Stimulated activated CD4-positive, alpha-beta T cell treated with anti-CD3 and anti-CD28 coated beads, Interleukin-2, amount 100 ng/mL, for 4 hours (primary cell): ENCODE measurements around the gene C19orf53.

ENCODE experiments used
- DNase-seq: peaks from one replicate; pipeline ENCODE4 v3.0.0-alpha.2; 2020; ENCODE audit warnings: low read depth

The C19orf53 gene

DNA sequence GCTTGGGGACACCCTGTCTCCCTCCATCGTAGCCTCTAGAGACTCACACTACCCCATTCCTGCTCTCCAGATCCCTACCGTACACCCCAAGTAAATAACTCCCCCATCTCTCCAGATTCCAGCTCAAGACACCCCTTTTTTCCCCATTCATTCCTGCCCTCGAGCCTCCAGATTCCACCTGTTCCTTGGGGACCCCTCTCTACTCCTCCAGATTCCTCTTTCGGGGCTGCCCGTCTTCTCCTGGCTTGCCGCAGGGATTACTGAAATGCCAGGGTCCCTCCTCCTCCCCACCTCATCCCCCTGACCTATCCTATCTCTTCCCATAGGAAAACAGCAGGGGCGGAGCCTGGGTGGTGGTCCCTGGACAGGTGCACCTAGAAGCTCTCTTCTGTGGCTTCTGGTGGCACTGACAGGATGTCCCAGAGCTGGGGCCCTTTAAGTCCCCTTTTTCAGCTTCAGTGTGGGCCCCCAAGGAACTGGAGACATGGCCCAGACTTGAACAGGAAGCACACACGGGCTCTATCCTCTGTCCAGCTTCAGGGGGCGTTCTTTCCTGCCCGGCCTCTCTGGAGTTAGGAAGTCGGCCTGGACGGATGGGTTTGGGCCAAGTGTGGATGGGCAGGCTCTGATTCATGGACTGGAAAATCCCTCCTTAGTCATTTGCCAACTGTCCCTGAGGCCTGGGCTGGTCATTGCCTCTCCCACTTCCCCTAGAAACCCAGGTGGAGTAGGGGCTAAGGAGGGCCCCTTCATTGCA is 22.2 kb downstream of the C19orf53 start:
- DNase-seq = no peak

GRCh38 chr19:13797058-13797440 is 22.8 kb downstream of the C19orf53 start:
- no peak for DNase-seq

DNA sequence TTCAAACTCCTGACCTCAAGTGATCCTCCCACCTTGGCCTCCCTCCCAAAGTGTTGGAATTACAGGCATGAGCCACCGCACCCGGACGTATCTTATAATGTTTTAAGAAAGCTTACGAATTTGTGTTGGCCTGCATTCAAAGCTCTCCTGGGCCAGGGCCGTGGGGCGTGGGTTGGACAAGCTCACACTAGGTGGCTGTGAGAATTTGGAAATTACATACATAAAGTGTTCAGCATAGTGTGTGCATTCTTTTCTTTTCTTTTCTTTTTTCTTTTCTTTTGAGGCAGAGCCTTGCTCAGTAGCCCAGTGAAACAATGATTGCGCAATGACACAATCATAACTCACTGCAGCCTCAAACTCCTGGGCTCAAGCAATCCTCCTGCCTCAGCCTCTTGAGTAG is 23.6 kb downstream of the C19orf53 start:
- no peak for DNase-seq

DNA sequence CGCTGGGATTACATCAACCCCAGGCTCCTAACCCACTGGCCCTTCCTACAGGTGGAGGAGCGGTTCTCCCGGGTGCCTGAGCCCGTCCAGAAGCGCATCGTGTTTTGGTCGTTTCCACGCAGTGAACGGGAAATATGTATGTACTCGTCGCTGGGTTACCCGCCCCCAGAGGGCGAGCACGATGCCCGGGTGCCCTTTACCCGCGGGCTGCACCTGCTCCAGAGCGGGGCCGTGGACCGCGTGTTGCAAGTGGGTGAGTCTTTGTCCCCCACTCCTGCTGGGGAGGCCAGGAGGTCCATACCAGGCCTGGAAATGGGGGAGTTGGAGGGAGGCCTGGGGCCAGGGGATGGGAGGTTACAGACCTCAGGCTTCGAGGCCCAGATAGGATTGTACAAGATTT is 25.4 kb downstream of the C19orf53 start:
- no peak for DNase-seq

- DNase-seq = no peak
These were observed 28.8 kb downstream of the C19orf53 start for GRCh38 chr19:13803038-13803437.

- no peak for DNase-seq
These were observed 30.8 kb downstream of the C19orf53 start for GRCh38 chr19:13804830-13805683.

DNA sequence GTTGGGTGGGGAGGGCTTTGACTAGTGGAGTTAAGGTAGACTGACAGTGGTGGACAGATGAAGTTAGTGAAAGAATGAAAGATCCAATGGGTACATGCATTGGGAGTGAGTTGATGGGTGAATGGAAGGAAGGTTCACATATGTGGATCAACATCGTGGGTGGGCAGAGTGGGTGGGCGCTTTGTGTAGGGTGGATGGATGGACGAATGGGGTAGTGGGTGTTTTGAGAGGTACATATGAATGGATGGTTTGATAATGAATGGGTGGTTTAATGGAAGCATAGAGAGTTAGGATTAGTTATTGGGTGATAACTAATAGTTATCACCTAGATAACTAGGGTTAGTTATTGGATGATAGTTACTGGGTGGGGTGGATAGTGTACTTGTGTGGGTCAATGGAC is 32.5 kb downstream of the C19orf53 start:
- DNase-seq = no peak

GRCh38 chr19:13807421-13808021 is 33.3 kb downstream of the C19orf53 start:
- DNase-seq = no peak

GRCh38 chr19:13808856-13809255 is 34.6 kb downstream of the C19orf53 start:
- DNase-seq = no peak

DNA sequence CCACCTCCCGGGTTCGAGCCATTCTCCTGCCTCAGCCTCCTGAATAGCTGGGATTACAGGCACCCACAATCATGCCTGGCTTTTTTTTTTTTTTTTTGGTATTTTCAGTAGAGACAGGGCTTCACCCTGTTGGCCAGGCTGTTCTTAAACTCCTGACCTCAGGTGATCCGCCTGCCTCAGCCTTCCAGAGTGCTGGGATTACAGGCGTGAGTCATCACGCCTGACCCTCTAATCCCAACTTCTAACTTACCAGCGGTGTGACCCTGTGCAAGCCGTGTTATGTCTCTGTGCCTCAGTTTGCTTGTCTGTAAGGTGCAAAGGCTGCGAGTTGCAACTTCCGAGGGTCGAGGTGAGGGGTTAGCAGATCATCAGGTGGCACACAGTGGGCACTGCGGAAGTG is 38.3 kb downstream of the C19orf53 start:
- no peak for DNase-seq

DNA sequence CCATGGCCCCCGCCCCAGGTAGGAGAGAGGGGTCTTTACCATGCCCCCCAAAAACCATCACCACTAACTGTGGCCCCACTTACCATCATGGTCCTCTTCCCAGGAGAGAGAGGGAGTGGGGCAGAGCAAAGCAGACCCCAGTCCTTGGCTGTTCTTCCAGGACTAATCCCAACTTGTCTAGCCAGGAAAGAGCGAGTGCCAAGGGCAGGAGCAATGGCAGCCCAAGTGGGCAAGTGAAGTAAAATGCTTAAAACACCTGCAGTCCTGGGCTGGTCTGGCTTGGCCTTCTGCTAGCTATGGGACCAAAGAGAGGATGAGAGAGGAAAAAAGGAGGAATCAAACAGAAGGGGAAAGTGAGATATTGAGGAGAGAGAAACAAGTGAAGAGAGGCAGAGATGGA is 38.9 kb downstream of the C19orf53 start:
- no peak for DNase-seq

DNA sequence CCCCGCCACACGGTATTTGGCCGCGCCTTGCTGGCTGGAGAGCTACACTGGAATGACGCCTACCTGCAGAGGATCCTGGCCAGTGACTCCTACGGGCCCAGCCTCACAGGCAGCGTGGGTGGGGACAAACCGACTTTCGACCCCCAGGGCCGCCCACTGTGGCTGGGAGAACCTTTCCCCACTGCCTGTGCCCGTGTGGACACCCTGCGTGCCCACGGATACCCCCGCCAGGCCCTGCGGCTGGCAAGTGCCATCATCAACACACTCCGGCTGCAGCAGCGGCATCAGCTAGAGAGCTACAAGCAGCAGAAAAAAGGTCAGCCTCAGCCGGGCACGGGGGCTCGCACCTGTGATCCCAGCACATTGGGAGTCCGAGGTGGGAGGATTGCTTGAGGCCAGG is 40.3 kb downstream of the C19orf53 start:
- no peak for DNase-seq

DNA sequence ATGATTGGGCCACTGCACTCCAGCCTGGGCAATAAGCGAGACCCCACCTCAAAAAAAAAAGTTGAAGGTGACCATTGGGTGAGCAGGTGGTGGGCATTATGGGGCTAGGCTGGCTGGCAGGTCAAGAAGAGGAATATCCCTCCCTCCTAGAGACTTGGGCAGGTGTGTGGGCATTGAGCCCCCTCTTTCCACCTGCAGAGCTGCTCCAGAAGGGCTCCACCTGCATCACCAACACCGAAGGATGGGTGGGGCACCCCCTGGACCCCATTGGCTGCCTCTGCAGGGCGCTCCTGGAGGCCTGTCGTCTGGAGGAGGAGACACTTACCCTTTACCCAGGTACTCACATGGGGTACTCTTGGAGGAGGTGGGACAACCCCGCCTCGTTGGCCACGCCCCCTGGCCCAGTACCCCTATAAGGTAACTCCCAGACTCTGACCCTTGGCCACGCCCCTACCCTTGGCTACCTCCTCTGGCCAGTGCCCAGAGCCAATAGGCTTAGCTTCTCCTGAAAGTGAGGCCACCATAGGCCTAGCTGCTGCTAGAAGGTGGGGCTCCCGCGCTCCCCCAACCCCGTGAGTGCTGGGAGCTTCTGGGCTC is 42.9 kb downstream of the C19orf53 start:
- no peak for DNase-seq

GRCh38 chr19:13817615-13818371 is 43.5 kb downstream of the C19orf53 start:
- DNase-seq = no peak

DNA sequence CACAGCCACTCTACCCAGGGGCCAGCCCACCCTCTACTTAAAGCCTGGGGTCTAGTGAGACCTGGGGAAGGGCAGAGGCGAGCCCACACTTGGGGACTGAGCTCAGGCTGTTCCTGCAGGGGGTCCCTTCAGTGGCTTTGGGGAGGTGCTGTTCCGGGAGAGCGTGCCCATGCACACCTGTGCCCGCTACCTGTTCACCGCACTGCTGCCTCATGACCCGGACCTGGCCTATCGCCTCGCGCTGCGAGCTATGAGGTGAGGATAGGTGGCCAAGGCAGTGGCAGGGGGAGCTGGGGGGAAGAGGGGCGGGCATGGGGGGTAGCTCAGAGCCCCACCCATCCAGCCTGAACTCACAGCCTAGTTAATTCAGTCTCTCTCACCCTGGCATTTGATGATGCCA is 45.0 kb downstream of the C19orf53 start:
- DNase-seq = no peak

GRCh38 chr19:13821292-13821691 is 47.0 kb downstream of the C19orf53 start:
- no peak for DNase-seq

GRCh38 chr19:13823256-13823655 is 49.0 kb downstream of the C19orf53 start:
- DNase-seq = no peak

DNA sequence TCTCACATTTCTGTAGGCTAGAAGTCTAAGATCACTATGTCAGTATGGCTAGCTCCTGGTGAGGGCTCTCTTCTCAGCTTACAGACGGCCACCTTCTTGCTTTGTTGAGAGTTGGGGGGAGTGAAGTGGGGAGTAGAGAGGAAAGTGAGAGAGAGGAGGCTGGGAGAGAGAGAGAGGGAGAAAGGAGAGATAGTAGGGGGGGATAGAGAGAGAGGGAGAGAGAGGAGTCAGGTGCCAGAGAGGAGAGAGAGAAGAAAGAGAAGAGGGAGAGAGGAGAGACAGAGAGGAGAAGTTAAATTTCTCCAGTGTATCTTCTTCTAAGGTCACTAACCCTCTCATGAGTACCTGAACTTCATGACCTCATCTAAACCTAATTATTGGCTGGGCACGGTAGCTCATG is 49.6 kb downstream of the C19orf53 start:
- DNase-seq = no peak

DNA sequence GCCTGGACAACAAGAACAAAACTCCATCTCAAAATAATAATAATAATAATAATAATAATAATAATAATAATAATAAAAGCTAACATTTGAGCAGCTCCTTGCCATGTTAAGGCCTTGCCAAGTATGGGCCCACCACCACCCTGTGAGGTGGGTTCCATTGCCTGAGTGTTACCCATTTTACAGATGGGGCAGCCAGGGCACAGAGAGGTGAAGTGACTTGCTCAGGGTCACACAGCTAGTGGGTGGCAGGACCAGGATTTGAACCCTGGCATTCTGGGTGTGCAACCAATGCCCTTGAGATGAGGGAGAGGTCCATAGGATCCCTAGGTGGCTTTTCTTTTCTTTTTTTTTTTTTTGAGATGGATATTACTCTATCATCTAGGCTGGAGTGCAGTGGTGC is 50.4 kb downstream of the C19orf53 start:
- DNase-seq = no peak

DNA sequence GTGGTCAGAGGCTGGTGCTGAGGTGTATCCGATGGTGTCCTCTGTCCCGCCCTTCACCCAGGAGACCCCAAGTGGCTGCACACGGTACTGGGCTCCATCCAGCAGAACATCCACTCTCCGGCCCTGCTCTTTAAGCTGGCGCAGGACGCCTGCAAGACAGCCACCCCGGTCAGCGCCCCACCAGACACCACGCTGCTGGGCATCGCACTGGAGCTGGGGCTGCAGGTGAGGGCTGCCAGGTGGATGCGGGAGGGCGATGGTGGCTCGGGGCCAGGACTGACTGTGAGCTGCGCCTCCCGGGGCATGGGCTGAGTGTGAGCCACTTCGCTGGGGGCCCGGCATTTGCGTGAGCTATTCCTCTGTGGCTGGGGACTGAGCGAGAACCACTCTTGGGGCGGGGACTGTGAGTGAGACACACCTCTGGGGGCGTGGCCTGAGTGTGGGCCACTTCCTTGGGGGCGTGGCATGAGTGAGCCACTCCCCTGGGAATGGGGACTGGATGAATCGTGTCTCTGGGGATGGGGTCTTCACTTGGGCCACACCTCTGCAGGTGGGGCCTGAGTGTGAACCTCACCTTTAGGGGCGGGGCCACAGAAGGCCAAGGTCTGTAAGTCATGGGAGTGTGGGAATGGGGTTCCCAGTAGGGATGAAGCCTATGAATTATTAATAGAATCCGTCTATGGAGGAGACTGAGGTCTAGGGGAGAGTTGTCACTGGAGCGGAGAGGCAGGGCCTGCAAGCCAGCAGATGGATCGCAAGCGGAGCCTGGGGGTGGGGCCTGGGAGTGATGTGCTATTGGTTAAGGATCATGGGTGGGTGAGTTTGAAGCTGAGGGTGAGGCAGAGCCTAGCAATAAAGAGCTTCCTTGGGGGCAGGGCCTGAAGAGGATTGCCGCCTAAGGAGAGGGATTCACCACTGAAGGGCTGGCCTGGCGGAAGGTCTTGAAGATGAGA is 51.5 kb downstream of the C19orf53 start:
- DNase-seq = no peak
